Gastroesophageal sphincter (tissue), 4 donors: ENCODE measurements around the gene CCER1. TPM values are rescaled to one million over a fixed set of nuclear protein-coding genes. Genes with fewer than 3 reads are reported as not detected.

Experiments used
- ATAC-seq: fragments of 150-250 bp; one replicate; pipeline ENCODE4 v1.9.1; 2016; ENCODE audit warnings: mild to moderate bottlenecking, moderate library complexity
- H3K27ac ChIP-seq, 4 donors: fragments of 200-600 bp; sonication (generic) in 3 of 4; 1 replicate in 3 of 4; 2 replicates in 1 of 4; pipeline ENCODE4 v1.5.1; 2016 to 2019
- H3K27me3 ChIP-seq: fragments of 200-600 bp; sonication (generic); one replicate; pipeline ENCODE4 v1.5.1; 2019
- H3K36me3 ChIP-seq, 2 donors: fragments of 200-600 bp; sonication (generic); one replicate each; pipeline ENCODE4 v1.5.1; 2019; ENCODE audit warnings: control low read depth in 1 of 2
- H3K4me1 ChIP-seq, 3 donors: fragments of 200-600 bp; sonication (generic); 1 replicate in 2 of 3; 2 replicates in 1 of 3; pipeline ENCODE4 v1.5.1; 2016 to 2019; ENCODE audit warnings: control low read depth in 2 of 3
- H3K4me3 ChIP-seq, 2 donors: fragments of 200-600 bp; sonication (generic); one replicate each; pipeline ENCODE4 v1.5.1; 2019; ENCODE audit warnings: mild to moderate bottlenecking in 1 of 2, moderate library complexity in 1 of 2
- H3K9me3 ChIP-seq, 3 donors: fragments of 200-600 bp; sonication (generic); one replicate each; pipeline ENCODE4 v1.5.1; 2017 to 2019; ENCODE audit warnings: control low read depth in 2 of 3
- EP300 ChIP-seq: sonication (generic); formaldehyde crosslinking; IDR thresholded peaks from one replicate; pipeline ENCODE4 v1.6.1; 2017; ENCODE audit warnings: antibody characterized with exemption, mild to moderate bottlenecking
- POLR2A ChIP-seq, 2 donors: fragments of 450-650 bp; IDR thresholded peaks; one replicate each; pipeline ENCODE4 v1.6.1; 2017; ENCODE audit warnings: antibody characterized with exemption in 2 of 2, mild to moderate bottlenecking in 2 of 2, moderate library complexity in 1 of 2
- POLR2AphosphoS5 ChIP-seq: sonication (generic); formaldehyde crosslinking; IDR thresholded peaks from one replicate; pipeline ENCODE4 v1.6.1; 2017; ENCODE audit warnings: antibody characterized with exemption
- WGBS, 2 donors: methylation state at CpG; one replicate each; pipeline ENCODE4 v1.1.5; 2018; ENCODE audit warnings: low coverage in 1 of 2; 5-methylcytosine and 5-hydroxymethylcytosine counted together
- total RNA-seq, 4 donors: library from RNA; depleted of rRNA; stranded (reverse); fragments of >200 nt; gene quantifications; one replicate each; pipeline ENCODE4 v1.1.0, GENCODE V29; 2016
- TF ChIP-seq, protein P1 (sequence below), 4 experiments: fragments of 200-600 bp in 2 of 4; fragments of 450-650 bp in 2 of 4; sonication (generic) in 1 of 4; IDR thresholded peaks; one replicate each; pipeline ENCODE4 v1.5.1; 2017 to 2019; ENCODE audit warnings: antibody characterized with exemption in 4 of 4, mild to moderate bottlenecking in 2 of 4, moderate library complexity in 2 of 4

The CCER1 gene
- total RNA-seq, 4 donors from 2014 or later: not detected

DNA sequence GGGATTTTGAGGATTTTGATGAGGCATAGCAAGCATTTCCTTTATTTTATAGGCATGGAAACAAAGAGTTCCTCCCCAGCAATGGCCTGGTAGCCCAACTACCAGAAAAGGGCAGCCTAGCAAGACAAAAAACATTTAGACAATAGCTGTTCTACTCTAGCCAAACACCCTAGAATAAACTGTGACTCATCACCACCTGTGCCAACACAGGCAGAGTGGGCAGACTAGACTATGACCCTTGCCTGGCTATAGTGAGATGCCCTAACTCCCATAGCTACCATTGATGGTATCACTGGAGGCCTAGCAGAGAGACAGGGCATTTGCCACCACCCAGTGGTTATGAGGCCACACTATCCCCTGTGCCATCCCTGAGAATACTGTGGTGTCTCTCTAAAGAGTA, 15.5 kb upstream of the CCER1 start:
- TF ChIP-seq POLR2AphosphoS5: no peak
- TF ChIP-seq POLR2A (IDR thresholded peaks at IDR 0.05): no peak
- TF ChIP-seq, protein P1, sequence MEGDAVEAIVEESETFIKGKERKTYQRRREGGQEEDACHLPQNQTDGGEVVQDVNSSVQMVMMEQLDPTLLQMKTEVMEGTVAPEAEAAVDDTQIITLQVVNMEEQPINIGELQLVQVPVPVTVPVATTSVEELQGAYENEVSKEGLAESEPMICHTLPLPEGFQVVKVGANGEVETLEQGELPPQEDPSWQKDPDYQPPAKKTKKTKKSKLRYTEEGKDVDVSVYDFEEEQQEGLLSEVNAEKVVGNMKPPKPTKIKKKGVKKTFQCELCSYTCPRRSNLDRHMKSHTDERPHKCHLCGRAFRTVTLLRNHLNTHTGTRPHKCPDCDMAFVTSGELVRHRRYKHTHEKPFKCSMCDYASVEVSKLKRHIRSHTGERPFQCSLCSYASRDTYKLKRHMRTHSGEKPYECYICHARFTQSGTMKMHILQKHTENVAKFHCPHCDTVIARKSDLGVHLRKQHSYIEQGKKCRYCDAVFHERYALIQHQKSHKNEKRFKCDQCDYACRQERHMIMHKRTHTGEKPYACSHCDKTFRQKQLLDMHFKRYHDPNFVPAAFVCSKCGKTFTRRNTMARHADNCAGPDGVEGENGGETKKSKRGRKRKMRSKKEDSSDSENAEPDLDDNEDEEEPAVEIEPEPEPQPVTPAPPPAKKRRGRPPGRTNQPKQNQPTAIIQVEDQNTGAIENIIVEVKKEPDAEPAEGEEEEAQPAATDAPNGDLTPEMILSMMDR (IDR thresholded peaks at IDR 0.05): no peak
- Histone ChIP-seq H3K4me3 (no peak overlapping the region), H3K9me3 (no peaks in the 10 kb centered on the region), H3K4me1 (no peaks in the 10 kb centered on the region), H3K36me3 (no peaks in the 10 kb centered on the region), H3K27ac (no peak overlapping the region), H3K27me3 (no peaks in the 10 kb centered on the region)
- no peak for ATAC-seq

DNA sequence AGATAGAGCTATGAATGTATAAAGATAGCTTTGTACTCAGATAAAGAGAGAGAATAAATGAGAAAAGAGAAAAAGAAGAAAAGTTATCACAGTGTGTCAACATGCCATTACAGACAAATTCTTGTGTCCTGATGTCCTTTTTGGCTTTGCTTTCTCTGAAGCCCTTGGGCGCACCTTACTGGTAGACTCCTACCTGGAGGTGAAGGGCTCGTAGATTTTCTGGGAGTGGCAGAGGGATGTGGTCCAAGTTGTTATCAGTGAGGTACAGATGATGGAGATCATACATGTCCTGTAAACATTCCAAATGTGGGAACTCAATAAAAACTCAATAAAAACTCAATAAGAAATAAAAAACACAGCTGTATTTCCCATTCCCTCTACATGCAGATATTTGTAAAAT, 14.9 kb upstream of the CCER1 start:
- Histone ChIP-seq H3K27me3 (no peaks in the 10 kb centered on the region), H3K9me3 (no peaks in the 10 kb centered on the region), H3K36me3 (no peaks in the 10 kb centered on the region), H3K4me3 (no peak overlapping the region), H3K4me1 (no peaks in the 10 kb centered on the region), H3K27ac (no peak overlapping the region)
- ATAC-seq: no peak
- 85 to 89% methylated on average over 2 of the region's 2 CpGs for WGBS, 2 donors
- TF ChIP-seq, protein P1 (IDR thresholded peaks at IDR 0.05): no peak
- TF ChIP-seq EP300: no peak
- no peak for TF ChIP-seq POLR2A (IDR thresholded peaks at IDR 0.05)
- no peak for TF ChIP-seq POLR2AphosphoS5

DNA sequence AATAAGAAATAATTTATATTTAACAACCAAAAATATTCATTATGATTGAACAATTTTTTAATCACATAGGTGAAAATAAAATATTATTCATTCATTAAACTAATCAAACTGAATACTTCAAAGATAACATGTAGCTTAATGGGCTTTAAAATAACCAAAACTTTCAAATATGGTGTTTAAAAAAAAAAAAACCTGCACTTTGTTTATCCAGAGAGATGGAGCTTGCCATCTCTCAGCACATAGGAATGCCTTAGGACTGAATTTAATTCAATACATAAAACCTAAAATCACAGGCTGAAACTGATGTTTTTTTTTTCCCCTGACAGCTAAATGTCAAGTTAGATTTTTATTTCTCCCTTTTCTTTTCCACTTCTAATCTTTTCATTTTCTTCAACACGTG, 14.4 kb upstream of the CCER1 start:
- no peaks in the 10 kb centered on the region for H3K9me3 ChIP-seq
- WGBS, 2 donors: 0% methylated on average over 1 of the region's 1 CpG
- no peak overlapping the region for H3K27ac ChIP-seq
- H3K4me3 ChIP-seq: no peak overlapping the region
- H3K36me3 ChIP-seq: no peaks in the 10 kb centered on the region
- no peak for ATAC-seq
- TF ChIP-seq, protein P1 (IDR thresholded peaks at IDR 0.05): no peak
- no peak for TF ChIP-seq POLR2A (IDR thresholded peaks at IDR 0.05)
- no peak for TF ChIP-seq POLR2AphosphoS5
- TF ChIP-seq EP300: no peak
- H3K4me1 ChIP-seq: no peaks in the 10 kb centered on the region
- no peaks in the 10 kb centered on the region for H3K27me3 ChIP-seq

DNA sequence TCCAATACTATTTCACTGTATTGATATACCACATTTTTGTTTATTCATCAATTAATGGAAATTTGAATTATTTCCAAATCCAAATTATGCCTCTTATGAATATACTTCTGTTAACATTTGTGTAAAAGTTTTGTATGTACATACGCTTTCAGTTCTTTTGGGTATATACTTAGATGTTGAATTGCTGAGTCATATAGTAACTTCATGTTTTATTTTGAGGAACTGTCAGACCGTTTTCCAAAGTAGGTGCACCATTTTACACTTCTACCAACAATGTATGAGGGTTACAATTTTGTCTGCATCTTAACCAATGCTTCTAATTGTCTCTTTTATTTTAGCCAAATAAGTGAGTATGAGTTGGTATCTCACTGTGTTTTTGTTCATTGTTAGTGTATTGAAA, 10.2 kb upstream of the CCER1 start:
- no peaks in the 10 kb centered on the region for H3K27me3 ChIP-seq
- TF ChIP-seq POLR2AphosphoS5 (no peak), EP300 (no peak)
- TF ChIP-seq, protein P1 (IDR thresholded peaks at IDR 0.05): no peak
- no peak overlapping the region for H3K27ac ChIP-seq
- ATAC-seq: no peak
- no peak overlapping the region for H3K4me3 ChIP-seq
- H3K36me3 ChIP-seq: no peaks in the 10 kb centered on the region
- no peaks in the 10 kb centered on the region for H3K9me3 ChIP-seq
- 80 to 86% methylated on average over 2 of the region's 2 CpGs for WGBS, 2 donors
- H3K4me1 ChIP-seq: no peaks in the 10 kb centered on the region

DNA sequence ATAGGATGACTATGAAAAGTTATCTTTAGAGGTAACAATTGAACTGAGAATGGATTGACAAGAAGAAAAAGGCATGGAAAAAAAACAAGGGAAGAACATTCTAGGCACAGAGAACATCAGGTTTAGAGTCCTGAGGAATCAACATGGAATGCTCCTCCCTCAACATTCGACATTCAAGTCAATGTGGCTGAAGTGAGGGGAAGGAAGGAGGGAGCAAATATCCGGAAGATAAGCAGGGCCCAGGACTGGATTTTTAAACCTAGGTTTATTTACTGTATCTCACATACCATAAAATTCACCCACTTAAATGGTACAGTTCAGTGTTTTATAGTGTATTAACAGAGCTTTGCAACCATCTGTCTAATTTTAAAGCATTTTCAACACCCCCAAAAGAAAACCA, 9.6 kb upstream of the CCER1 start:
- no peaks in the 10 kb centered on the region for H3K9me3 ChIP-seq
- H3K27ac ChIP-seq: no peak overlapping the region
- H3K4me3 ChIP-seq: no peak overlapping the region
- 45 to 61% methylated on average over 2 of the region's 2 CpGs for WGBS, 2 donors
- TF ChIP-seq EP300 (no peak), POLR2AphosphoS5 (no peak), POLR2A (IDR thresholded peaks at IDR 0.05) (no peak)
- TF ChIP-seq, protein P1 (IDR thresholded peaks at IDR 0.05): no peak
- ATAC-seq: no peak
- H3K27me3 ChIP-seq: no peaks in the 10 kb centered on the region
- H3K36me3 ChIP-seq: no peaks in the 10 kb centered on the region
- H3K4me1 ChIP-seq: no peaks in the 10 kb centered on the region
